GM13976 (cell line): ENCODE results near the gene ENTPD8.

ENCODE experiments used
- DNase-seq: peaks from one replicate; pipeline ENCODE4 v3.0.0; 2012; ENCODE audit warnings: low spot score
- CTCF ChIP-seq: IDR thresholded peaks from 2 replicates; pipeline ENCODE4 v1.5.1; 2012; ENCODE audit warnings: borderline replicate concordance, mild to moderate bottlenecking; ENCODE audit not compliant: insufficient read depth; ENCODE audit errors: extremely low read depth, missing control alignments, control extremely low read depth
- in situ Hi-C: fragments of 300-500 bp; cut with MboI; formaldehyde crosslinking; loops from one replicate; pipeline ENCODE4 v1.12.0; 2022; ENCODE audit warnings: low sequenced_read_pairs, mixed read lengths, inconsistent platforms; ENCODE audit not compliant: unreplicated experiment

Gene ENTPD8

GRCh38 chr9:137433349-137433915 is 7.7 kb downstream of the ENTPD8 start:
- no peak for DNase-seq
- TF ChIP-seq CTCF = no peak
- in situ Hi-C loops = no loop called here

- in situ Hi-C loops = no loop called here
- no peak for TF ChIP-seq CTCF
- DNase-seq = no peak
Observed at GRCh38 chr9:137432687-137433348, 8.3 kb downstream of the ENTPD8 start.

- DNase-seq = no peak
- no peak for TF ChIP-seq CTCF
- in situ Hi-C loops = no loop called here
Observed at GRCh38 chr9:137431416-137431931, 9.7 kb downstream of the ENTPD8 start.

GRCh38 chr9:137430723-137431415 is 10.3 kb downstream of the ENTPD8 start:
- DNase-seq = no peak
- no peak for TF ChIP-seq CTCF
- in situ Hi-C loops = no loop called here

- in situ Hi-C loops = no loop called here
- TF ChIP-seq CTCF = no peak
- DNase-seq = peak; percentile 83
Observed at GRCh38 chr9:137429974-137430722, 11.0 kb downstream of the ENTPD8 start.

- no peak for DNase-seq
- in situ Hi-C loops = no loop called here
Observed at GRCh38 chr9:137429546-137429890, 11.6 kb downstream of the ENTPD8 start.

More at GRCh38 chr9:137429546-137429890, 11.6 kb downstream of the ENTPD8 start:
- TF ChIP-seq CTCF = no peak
